Activated CD8-positive, alpha-beta memory T cell treated with anti-CD3 and anti-CD28 coated beads, Interleukin-2, amount 50 U/mL, for 24 hours (primary cell): Measurements from ENCODE around the gene CLIC1.

ENCODE experiments used
- DNase-seq: peaks from one replicate; pipeline ENCODE4 v3.0.0-alpha.2; 2020; ENCODE audit errors: extremely low read depth

CLIC1 gene

GRCh38 chr6:31736021-31736767 lies at the start of gene CLIC1:
CLIC1 (minus strand) TSS chr6:31736530; CDS start chr6:31736300, 230 bp downstream.
- DNase-seq, result peak; percentile 61

- DNase-seq, result no peak
Observed at GRCh38 chr6:31785475-31785874, 49.1 kb upstream of the CLIC1 start.

DNA sequence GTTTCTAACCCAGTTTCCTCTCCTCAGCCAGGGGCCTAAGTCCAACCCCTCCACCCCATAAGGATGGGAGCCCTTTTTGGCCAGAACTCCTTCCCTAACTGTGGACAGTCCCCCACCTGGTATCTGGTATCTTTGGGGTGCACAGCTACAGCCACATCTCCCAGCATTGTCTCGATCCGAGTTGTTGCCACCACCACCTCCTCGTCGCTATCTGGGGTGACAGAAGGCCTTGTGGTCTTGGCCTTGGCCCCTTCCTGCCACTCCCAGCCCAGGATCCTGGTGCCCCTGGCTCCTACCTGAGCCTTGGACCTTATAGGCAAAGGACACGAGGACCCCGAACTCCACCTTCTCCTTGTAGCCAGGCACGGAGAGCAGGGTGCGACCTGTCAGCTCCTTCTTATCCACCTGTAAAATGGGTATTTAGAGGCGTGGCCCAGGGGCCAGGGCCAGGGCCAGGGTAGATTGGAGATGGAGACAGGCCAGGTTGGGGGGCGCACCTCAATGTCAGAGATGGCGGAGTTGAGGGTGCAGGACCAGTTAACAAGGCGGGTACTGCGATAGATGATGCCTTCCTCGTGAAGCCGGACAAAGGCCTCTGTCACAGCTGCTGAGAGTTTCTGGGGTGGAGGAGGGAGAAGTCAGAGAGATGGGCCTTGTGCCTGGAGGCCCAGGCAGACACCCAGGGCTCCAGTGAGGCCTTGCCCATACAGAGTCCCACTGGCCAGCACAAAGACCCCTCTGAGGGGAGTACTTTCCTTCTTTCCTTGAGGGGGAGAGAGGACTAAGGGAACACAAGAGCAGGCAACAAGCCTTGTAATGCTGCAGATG lies 48.0 kb upstream of the CLIC1 start:
- DNase-seq, result no peak

DNA sequence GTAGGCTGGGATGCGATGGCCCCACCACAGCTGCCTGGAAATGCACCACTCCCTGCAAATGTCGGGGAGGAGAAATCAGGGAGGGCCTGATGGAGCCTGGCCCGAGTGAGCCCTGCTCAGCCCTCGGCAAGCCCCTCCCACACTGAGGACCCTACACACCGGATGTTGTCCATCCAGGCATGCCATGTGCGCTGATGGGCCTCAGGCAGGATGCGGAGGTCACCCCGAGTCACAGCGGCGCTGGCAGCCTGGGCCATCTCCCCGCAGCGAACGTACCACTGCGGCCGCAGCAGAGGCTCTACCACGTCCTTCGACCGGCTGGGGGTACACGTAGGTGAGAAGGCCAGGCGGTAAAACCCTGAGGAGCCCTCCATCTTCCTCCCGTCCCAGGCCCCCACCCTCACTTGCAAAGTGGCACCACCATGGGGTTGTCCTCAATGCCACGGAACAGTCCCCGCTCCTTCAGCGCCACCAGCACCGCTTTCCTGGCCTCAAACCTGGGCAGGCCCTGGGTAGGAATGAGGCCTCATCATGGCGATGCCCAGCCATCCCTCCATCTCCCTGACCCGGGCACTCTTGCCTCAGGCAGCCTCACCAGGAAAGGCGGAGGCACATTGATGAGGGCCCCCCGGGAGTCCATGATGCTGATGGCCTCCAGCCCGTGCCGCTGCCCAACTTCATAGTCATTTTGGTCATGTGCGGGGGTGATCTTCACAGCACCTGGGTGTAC lies 46.0 kb upstream of the CLIC1 start:
- DNase-seq, result no peak

DNA sequence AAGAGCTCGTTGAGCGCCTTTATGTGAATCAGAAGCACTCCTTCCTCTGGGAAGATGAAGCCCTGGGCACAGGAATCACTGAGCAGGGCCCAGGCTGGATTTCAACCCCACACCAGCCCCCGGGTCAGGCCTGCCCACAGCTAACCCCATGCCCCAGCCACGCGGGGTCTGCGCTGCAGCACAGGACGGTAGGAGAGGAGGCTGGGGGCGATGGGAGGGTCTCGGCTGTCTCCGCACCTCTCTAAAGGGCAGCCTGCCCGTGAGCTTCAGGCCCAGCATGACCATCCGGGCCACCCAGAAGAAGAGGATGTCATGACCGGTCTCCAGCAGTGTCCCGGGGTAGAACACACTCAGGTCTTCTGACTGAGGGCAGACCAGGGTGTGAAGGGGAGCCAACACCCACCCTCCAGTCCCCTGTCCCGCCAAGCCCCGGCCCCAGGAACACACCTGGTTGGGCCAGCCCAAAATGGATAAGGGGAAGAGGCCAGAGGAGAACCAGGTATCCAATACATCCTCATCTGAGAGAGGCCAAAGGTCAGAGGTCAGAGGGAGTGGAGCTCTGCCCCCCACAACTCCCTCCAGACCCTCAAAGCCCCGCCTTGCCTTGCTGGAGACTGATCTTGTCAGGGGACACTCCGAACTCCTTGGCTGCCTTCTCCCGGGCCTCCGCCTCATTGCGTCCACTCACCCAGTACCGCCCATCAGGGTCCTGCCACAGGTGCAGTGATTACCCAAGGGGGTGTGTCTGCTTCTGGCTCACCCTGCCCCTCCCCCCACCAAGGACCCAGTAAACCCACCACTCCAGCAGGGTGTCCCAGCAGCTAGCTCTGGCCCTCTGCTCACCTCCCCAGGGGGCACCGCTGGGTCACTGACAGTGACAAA lies 45.2 kb upstream of the CLIC1 start:
- no peak for DNase-seq

DNA sequence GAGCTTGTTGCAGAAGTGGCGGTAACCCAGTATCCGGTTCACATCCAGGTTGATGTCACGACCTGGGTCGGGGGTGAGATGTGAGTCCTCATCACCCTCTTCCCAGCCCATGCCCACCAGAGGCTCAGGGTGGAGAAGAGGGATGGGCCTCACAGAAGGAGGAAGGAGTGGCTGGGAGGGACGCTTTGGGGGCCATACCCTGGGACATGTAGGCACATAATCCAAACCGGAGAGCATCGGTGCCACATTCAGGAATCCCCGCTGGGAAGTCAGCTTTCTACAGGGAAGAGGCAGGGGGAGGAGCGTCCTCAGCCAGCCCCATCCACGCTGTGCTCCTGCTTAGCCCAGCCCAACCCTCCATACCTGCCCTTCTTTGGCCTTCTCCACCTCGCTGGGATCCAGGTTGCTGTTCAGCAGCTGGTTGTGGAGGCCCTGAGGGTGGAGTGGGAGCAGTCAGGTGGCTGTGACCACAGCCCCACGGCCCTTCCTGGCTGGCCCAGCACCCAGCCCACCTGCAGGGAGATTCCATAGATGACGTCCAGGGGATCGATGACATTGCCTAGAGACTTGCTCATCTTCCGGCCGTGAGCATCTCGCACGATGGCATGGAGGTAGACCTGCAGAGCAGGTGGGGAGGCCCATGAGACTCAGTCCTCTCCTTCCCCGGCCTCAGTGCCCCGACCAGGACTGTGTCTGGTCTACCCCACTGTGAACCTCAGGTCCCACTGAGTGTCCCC lies 44.3 kb upstream of the CLIC1 start:
- DNase-seq, result no peak

DNA sequence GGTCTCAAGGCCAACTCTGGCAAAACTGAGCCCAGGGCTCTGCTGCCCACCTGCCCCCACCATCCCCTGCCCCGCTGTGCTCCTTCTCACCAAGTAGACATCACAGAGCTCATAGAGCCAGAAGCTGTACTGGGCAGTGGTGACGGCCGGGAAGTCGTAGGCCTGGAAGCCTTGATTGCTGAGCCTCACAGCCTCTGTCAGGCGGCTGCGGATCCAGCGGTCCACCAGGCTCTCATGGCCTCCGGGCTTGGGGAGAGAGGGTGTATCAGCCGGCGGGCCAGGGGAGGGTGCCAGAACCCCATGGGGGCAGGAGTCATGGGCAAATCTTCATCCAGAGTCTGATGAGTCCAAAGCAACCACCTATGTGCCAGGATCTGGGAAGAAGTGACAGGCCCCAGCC lies 43.6 kb upstream of the CLIC1 start:
- no peak for DNase-seq

DNA sequence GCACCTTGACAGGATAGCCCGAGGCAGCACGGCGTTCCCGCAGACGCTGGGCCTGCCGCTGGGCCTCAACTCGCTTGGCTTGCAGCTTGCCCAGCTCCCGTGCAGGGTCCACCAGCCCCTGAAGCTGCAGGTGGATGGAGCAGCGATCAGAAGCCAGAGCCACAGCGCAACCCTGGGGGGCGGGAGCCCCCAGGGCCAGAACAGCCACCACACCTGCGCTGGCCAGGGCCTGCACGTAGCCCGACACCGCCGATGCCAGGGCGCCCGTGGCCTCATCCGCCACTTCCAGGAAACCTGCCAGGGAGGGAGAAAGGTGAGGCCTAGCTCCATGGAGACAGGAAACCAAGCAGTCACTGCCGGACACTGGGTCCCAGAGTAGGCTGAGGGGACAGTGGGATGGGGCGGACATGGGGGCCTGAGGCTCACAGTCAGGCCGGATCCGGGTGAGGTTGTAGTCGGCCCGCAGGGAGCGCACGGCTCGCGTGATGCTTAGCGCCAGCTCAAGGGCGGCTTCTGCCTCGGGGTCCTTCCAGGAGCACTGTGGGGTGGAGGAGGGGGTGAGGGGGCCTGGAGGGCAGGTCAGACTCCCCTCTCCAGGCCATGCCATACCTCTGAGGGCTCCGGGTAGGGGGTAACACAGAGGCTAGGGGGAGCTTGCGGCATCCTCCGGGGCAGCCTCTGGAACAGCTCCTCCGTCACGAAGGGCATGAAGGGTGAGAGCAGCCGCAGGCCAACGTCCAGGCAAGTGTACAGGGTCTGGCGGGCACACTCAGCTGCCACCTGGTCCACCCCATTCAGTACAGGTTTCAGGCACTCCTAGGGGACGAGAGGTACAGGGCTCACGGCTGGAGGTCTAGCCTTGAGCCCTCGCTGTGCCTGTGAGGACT lies 42.9 kb upstream of the CLIC1 start:
- DNase-seq, result no peak

DNA sequence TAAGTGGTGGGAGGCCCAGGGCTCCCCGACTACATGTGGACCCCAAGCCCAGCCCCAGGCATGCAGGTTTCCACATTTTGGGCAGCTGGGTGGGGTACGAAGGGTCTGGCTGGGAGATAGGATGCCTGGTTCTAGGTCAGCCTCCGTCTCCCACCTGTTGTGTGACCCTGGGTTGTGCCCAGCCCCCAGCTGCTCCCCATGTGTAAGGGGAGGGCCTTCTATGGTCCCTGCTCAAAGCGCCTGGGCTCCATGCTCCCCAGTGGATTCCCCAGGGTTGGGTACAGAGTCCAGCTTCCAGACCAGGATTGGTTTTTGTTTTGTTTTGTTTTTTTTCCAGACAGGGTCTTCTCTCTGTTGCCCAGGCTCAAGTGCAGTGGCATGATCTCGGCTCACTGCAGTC lies 41.9 kb upstream of the CLIC1 start:
- DNase-seq, result no peak

GRCh38 chr6:31777667-31778050 lies 41.3 kb upstream of the CLIC1 start:
- no peak for DNase-seq

DNA sequence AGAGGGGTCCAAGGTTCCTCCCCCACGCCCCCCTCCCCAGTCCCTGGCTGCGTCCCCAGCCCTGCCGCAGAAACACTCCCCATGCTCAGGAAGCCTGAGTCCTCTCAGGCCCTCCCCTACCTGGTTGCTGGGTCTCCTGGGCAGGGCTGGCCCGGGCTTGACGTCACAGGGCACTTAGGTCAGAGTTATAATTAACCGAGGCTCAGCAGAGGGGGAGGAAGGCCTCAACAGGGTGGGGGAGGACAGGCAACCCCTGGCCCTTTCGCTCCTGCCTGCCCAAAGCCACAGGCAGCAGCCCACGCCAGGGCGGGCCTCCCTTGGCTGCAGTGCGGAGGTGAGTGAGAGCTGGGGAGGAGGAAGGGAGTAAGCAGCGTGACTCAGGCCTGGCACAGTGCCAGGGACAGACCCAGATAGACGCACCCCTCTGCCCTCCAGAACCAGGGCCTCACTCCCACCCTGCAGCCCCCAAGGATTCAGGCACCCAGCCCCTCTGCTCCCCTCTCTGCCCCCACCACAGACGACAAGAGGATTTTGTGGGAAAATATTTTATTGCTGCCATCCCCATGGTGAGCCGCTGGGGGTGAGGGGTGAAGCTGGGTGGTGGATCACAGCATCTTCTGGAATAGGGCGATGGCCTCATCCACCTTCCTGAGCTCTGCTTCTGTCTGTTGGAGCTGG lies 40.8 kb upstream of the CLIC1 start, which contains the start of gene VWA7:
TSS of gene VWA7 (minus strand) at position 340 of the 678 bp plus-strand sequence. CDS start 549 bp downstream, outside the sequence.
- peak; percentile 38 for DNase-seq

- no peak for DNase-seq
Observed at GRCh38 chr6:31776485-31776988, 40.2 kb upstream of the CLIC1 start.

DNA sequence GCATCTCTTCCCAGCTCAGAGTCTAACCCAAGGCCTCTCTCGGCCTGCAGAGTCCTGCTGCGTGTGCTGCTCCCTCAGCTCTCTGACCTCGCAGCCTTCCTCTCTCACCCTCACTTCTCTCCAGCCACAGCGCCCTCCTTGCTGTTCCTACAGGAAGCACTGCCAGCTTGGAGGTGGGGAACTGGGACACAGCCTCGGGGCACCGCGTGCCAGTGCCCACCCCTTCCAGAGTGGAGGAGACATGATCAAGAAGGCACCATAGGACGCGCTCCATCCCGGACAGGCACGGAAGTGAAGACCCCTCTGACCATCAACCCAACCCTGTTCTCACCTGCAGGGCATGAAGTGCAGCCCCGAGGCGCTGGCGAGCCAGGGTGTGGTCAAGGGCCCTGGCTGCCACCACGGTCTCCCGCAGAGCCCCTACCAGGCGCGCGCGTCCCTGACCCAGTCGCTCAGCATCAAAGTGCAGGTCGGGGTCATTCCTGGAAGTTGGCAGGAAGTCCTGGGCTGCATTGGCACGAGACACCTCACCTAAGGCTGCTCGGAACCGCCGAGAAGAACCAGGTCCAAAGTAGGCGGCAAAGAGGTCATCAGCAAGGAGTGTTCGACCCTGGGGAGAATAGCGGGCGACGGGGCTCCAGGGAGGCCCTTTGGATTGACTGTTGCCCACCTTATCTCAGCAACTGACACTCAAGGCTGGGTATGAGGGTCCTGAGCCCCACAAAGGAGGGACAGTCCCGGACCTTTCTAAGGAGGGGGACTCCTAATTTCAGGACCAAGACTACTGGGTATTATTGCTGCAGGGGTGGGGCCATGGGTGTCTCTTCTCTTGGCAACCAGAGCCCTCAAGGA lies 39.5 kb upstream of the CLIC1 start:
- no peak for DNase-seq

- no peak for DNase-seq
Observed at GRCh38 chr6:31775184-31775583, 38.9 kb upstream of the CLIC1 start.

DNA sequence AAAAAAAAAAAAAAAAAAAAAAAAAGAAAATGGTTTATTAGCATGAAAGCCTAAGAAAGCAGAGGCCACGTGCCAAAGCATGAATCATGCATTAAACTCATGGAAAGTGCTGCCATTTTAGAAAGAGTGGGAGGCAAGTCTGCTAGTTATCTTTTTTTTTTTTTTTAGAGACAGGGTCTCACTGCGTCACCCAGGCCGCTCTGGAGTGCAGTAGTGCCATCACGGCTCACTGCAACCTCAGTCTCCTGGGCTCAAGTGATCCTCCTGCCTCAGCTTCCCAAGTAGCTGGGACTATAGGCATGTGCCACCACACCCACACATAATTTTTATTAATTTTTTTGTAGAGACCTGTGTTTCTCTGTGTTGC lies 35.6 kb upstream of the CLIC1 start:
- no peak for DNase-seq

DNA sequence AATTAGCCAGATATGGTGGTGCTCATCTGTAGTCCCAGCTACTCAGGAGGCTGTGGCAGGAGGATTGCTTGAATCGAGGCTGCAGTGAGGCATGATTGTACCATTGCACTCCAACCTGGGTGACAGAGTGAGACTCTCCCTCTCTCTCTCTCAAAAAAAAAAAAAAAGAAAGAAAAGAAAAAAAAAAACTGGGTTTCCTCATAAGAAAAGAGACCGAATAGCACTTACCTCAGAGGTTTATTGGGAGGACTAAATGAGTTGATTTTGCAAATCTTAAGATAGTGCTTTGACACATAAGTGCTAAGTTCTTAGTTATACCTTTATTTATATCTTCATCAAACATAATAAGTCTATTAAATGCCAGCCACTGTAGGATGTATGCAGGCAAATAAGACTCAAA lies 34.5 kb upstream of the CLIC1 start:
- no peak for DNase-seq

DNA sequence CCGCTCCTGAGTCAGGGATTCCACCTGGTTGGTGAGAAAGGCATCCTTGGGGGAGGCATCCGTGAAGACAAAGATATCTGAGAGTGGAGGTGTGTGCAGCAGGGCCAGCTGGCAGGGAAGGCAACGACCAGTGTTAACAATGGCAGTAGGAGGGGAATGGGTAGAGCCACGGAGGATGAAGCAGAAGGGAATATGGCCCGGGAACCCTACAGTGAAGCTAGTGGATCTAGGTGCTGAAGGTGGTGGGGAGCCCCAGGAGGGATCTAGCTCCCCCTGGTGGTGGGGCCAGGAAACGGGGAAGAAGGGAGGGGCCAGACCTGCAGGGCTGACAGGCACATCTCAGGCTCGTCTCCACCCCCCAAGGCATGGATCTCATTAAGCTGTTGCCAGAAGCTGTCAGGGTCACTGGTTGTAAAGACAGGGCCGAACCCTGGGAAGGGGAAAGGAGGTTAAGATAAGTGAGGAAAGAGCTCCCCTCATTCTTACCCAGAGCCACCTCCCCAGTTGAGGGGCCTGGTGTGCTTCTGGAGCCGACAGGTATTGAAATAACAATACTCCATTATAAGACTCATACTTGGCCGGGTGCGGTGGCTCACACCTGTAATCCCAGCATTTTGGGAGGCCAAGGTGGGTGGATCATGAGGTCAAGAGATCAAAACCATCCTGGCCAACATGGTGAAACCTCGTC lies 33.5 kb upstream of the CLIC1 start:
- DNase-seq, result peak; percentile 61
